ENCODE results near the gene CETN1. TPM values are rescaled to one million over a fixed set of nuclear protein-coding genes. Genes with fewer than 3 reads are reported as not detected.

CETN1 gene
- total RNA-seq, 2 donors from 2014 or later, result not detected

Other genes starting within 250 kb of the CETN1 start
- gene COLEC12, start 79.7 kb upstream of the CETN1 start, total RNA-seq, result not detected
- gene CLUL1, start 16.6 kb downstream of the CETN1 start, total RNA-seq, result not detected
- 100 to 1,000 TPM; 344 to 378 TPM for gene TYMS, start 77.3 kb downstream of the CETN1 start, total RNA-seq
- gene ENOSF1, start 132.2 kb downstream of the CETN1 start, total RNA-seq, result 10 to 100 TPM; 51.8 to 83.8 TPM
- gene YES1, start 231.9 kb downstream of the CETN1 start, total RNA-seq, result 10 to 100 TPM in 1 of 2 donors, 1 to 10 TPM in 1; 8.8 to 13.9 TPM